HG02970 (cell line): ENCODE data around the gene NEMP2.
"Not testable (repeated sequence)": the region's sequence is repeated elsewhere in the genome, so short reads cannot be mapped to it uniquely, and the experiment has no call there.

Experiments used
- ATAC-seq: cut with Tn5 transposase; IDR thresholded peaks from one replicate; pipeline ENCODE4 v1.9.1; 2021; ENCODE audit warnings: mild to moderate bottlenecking, moderate library complexity, moderate number of reproducible peaks; ENCODE audit not compliant: unreplicated experiment, low FRiP score

The NEMP2 gene

GRCh38 chr2:190497428-190497827, 37.1 kb downstream of the NEMP2 start:
- no peak for ATAC-seq

DNA sequence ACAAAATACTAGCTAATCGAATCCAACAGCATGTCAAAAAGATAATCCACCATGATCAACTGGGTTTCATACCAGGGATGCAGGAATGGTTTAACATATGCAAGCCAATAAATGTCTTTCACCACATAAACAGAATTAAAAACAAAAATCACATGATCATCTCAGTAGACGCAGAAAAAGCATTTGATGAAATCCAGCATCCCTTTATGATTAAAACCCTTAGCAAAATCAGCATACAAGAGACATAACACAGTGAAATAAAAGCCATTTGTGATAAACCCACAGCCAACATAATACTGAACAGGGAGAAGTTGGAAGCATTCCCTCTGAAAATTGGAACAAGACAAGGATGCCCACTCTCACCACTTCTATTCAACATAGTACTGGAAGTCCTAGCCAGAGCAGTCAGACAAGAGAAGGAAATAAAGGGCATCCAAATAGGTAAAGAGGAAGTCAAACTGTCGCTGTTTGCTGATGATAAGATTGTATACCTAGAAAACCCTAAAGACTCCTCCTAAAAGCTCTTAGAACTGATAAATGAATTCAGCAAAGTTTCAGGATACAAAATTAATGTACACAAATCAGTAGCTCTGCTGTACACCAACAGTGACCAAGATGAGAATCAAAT, 39.8 kb downstream of the NEMP2 start:
- not testable (repeated sequence) for ATAC-seq

GRCh38 chr2:190493095-190493494, 41.4 kb downstream of the NEMP2 start:
- ATAC-seq: no peak

GRCh38 chr2:190490502-190490901, 44.0 kb downstream of the NEMP2 start:
- no peak for ATAC-seq

- no peak for ATAC-seq
These were observed 45.0 kb downstream of the NEMP2 start for GRCh38 chr2:190489475-190489874.

- ATAC-seq: no peak
These were observed 45.8 kb downstream of the NEMP2 start for GRCh38 chr2:190488516-190489233.

GRCh38 chr2:190486037-190486623, 48.4 kb downstream of the NEMP2 start:
- no peak for ATAC-seq

DNA sequence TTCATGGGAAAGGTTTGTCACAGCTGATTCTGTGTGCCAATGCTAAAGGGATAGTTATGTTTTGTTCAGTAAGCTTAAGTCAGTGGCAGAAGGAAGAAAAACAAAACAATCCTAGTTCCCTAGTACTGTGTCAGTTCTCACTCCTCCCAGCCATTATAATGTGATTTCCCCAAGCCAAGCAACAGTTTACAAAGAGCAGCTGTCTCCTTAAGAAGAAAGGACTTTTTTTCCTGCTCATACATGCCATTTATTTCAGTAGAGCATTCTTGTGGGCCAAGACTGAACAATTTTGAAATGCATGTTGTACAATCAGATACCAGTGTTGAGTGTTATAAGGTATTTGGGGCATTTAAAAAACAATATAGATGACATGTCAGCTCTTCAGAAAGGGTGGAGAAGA, 52.1 kb downstream of the NEMP2 start:
- ATAC-seq: no peak

DNA sequence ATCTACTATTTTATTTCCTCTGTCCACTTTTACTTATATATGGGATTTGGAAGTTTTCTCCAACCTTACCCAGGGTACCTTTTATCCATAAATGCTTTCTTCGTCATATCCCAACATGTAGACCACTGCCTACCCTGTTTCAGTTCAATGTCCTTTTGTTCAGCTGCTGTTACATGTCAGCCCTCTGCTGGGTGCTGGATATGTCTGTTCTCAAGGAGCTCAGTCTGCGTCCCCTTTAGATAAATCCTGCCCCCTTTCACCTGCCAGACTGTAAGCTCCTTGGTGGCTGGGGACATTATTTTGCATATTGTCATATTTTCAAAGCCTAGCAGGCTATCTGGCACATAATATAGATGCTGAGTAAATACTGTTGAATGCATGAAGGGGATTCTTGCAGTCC, 53.2 kb downstream of the NEMP2 start:
- no peak for ATAC-seq

GRCh38 chr2:190478572-190479195, 55.8 kb downstream of the NEMP2 start:
- no peak for ATAC-seq

- no peak for ATAC-seq
These were observed 56.7 kb downstream of the NEMP2 start for GRCh38 chr2:190477661-190478454.

DNA sequence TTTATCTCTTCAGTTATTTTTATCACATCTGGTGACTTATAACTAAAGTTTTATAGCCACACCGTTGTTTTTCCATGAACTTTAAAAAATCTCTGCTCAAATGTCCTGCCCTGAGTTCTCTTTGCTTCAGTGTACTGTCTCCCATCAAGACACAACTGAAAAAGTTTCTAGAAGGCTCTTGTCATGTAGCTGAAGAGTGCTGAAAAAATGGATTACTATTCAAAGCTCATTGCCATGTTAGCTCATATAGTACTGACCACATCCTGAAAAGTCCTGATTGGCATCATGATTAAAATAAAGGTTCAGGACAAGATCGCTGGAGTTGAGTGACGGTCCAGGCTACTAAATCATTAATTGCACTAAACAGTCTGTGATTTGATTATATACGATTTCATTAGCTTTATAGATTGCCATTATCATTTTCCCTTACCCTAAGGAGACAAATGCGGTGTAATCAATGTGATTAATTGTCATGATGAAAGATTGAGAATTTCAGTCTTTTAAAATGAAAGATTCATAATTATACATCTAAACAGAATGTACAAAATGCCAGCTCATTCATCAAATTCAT, 64.2 kb downstream of the NEMP2 start:
- no peak for ATAC-seq

GRCh38 chr2:190469771-190470170, 64.8 kb downstream of the NEMP2 start:
- ATAC-seq: no peak

GRCh38 chr2:190468814-190469569, 65.5 kb downstream of the NEMP2 start:
- no peak for ATAC-seq

- ATAC-seq: not testable (repeated sequence)
These were observed 66.2 kb downstream of the NEMP2 start for GRCh38 chr2:190468354-190468753.

GRCh38 chr2:190467575-190468083, 66.9 kb downstream of the NEMP2 start:
- ATAC-seq: no peak

DNA sequence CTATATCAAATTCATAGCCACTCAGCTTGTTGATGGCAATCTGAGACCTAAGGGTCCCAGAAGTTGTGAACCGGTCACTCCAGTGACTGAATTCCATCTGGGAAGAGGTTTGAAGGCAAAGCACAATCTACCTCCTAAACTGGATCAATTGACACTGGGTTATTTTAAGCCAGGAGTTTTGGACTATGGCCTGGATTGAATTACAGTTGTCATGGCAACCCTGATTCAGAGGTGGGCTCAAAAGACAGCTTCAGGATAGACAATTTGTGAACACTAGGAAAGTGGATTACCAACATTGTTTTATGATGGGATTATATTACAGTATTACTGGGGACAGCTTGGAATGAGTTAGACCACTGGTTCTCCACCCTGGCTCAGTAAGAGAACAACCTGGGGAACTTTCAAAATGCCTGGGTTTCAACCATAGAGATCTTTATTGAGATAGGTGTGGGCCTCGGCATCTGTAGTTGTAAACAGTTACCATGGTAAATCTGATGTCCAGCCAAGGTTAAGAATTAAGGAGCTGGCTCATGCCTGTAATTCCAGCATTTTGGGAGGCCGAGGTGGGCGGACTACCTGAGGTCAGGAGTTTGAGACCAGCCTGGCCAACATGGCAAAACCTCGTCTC, 67.6 kb downstream of the NEMP2 start:
- no peak for ATAC-seq

DNA sequence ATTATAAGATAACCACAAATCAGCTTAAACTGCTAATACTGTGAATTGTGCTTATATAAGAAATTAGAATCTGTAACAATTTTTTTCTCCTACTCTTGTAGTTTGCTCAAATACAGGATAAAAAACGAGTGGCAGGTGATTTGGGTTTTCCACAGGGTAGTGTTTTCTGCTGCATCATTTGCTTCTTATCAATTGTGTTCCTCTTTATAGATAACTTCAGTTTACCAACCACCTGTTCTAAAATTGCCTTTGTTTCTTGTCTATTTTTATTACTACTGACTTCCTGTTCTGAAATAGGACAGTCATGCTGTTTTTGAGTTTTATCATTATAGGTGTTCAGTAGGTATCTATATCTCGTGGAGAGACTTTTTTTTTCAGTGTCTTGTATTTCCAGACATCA, 69.5 kb downstream of the NEMP2 start:
- ATAC-seq: no peak

GRCh38 chr2:190462611-190463010, 71.9 kb downstream of the NEMP2 start:
- no peak for ATAC-seq
